ENCODE results near the gene AP5B1.

Gene AP5B1

GRCh38 chr11:65801153-65801987 lies 20.6 kb upstream of the AP5B1 start:
- no peak for DNase-seq (ENCODE audit: low spot score)

GRCh38 chr11:65798882-65799281 lies 18.1 kb upstream of the AP5B1 start:
- DNase-seq (ENCODE audit: low spot score): no peak

- DNase-seq (ENCODE audit: low spot score): no peak
Observed at GRCh38 chr11:65797711-65798110, 16.9 kb upstream of the AP5B1 start.

GRCh38 chr11:65796726-65797601 lies 16.2 kb upstream of the AP5B1 start:
- DNase-seq (ENCODE audit: low spot score): no peak

GRCh38 chr11:65794570-65795510 lies 14.1 kb upstream of the AP5B1 start:
- DNase-seq (ENCODE audit: low spot score): no peak

- no peak for DNase-seq (ENCODE audit: low spot score)
Observed at GRCh38 chr11:65793625-65794400, 13.0 kb upstream of the AP5B1 start.

GRCh38 chr11:65793144-65793581 lies 12.4 kb upstream of the AP5B1 start:
- no peak for DNase-seq (ENCODE audit: low spot score)

- no peak for DNase-seq (ENCODE audit: low spot score)
Observed at GRCh38 chr11:65792456-65792855, 11.7 kb upstream of the AP5B1 start.

- DNase-seq (ENCODE audit: low spot score): no peak
Observed at GRCh38 chr11:65791719-65792213, 11.0 kb upstream of the AP5B1 start.

- DNase-seq (ENCODE audit: low spot score): no peak
Observed at GRCh38 chr11:65790902-65791650, 10.3 kb upstream of the AP5B1 start.

- no peak for DNase-seq (ENCODE audit: low spot score)
Observed at GRCh38 chr11:65790104-65790901, 9.5 kb upstream of the AP5B1 start.

- no peak for DNase-seq (ENCODE audit: low spot score)
Observed at GRCh38 chr11:65789230-65790103, 8.7 kb upstream of the AP5B1 start.

GRCh38 chr11:65788821-65789220 lies 8.0 kb upstream of the AP5B1 start:
- no peak for DNase-seq (ENCODE audit: low spot score)

GRCh38 chr11:65787649-65788622 lies 7.2 kb upstream of the AP5B1 start:
- DNase-seq (ENCODE audit: low spot score): no peak

- DNase-seq (ENCODE audit: low spot score): no peak
Observed at GRCh38 chr11:65786786-65787636, 6.2 kb upstream of the AP5B1 start, which contains the start of gene OVOL1. OVOL1 (plus strand) TSS chr11:65787063; CDS start chr11:65787374, 311 bp downstream.

Data from Ammon's horn (tissue), 1 donor.